Gastrocnemius medialis (tissue), 4 donors: ENCODE measurements around the gene SLC17A1. TPM values are rescaled to one million over a fixed set of nuclear protein-coding genes. Genes with fewer than 3 reads are reported as not detected.

Experiments
- ATAC-seq, 2 donors: fragments of 150-250 bp; one replicate each; pipeline ENCODE4 v1.9.1; 2016
- DNase-seq, 2 donors: peaks; one replicate each; pipeline ENCODE4 v3.0.0-alpha.2; 2019
- H3K27ac ChIP-seq, 4 donors: fragments of 200-600 bp; sonication (generic); 1 replicate in 1 of 4; 2 replicates in 3 of 4; pipeline ENCODE4 v1.5.1; 2016 to 2018; ENCODE audit warnings: mild to moderate bottlenecking in 2 of 4, moderate library complexity in 1 of 4
- H3K27me3 ChIP-seq, 3 donors: fragments of 200-600 bp; sonication (generic) in 2 of 3; 1 replicate in 1 of 3; 2 replicates in 2 of 3; pipeline versions ENCODE4 v1.5.1 to v1.6.0; 2016 to 2019; ENCODE audit warnings: mild to moderate bottlenecking in 1 of 3, moderate library complexity in 1 of 3
- H3K36me3 ChIP-seq, 2 donors: fragments of 200-600 bp; sonication (generic) in 1 of 2; one replicate each; pipeline ENCODE4 v1.5.1; 2017 to 2018
- H3K4me1 ChIP-seq, 2 donors: fragments of 200-600 bp; sonication (generic) in 1 of 2; one replicate each; pipeline ENCODE4 v1.5.1; 2016 to 2017; ENCODE audit warnings: mild to moderate bottlenecking in 2 of 2
- H3K4me3 ChIP-seq, 4 donors: fragments of 200-600 bp; sonication (generic) in 3 of 4; 1 replicate in 1 of 4; 2 replicates in 3 of 4; pipeline ENCODE4 v1.5.1; 2016 to 2019; ENCODE audit warnings: mild to moderate bottlenecking in 2 of 4
- H3K9me3 ChIP-seq, 3 donors: fragments of 200-600 bp; sonication (generic) in 2 of 3; 1 replicate in 1 of 3; 2 replicates in 2 of 3; pipeline ENCODE4 v1.5.1; 2016 to 2019
- POLR2A ChIP-seq, 2 donors: fragments of 450-650 bp; IDR thresholded peaks; one replicate each; pipeline ENCODE4 v1.6.1; 2017; ENCODE audit warnings: antibody characterized with exemption in 2 of 2, mild to moderate bottlenecking in 2 of 2, moderate library complexity in 2 of 2
- in situ Hi-C, 4 donors: fragments of 200-750 bp; cut with MboI; loops; one replicate each; pipeline versions ENCODE4 v1.15.0 to v1.8.0; 2017; ENCODE audit warnings: low sequenced_read_pairs in 4 of 4
- intact Hi-C: fragments of 100-400 bp; cut with DNase I; formaldehyde crosslinking; loops from one replicate; pipeline ENCODE4 v1.15.1; 2023; ENCODE audit warnings: low total_unique reads
- total RNA-seq, 4 donors: library from RNA; depleted of rRNA; stranded (reverse); fragments of >200 nt; gene quantifications; one replicate each; pipeline versions ENCODE4 v1.1.0 to v1.2.3, GENCODE V29; 2016
- TF ChIP-seq, protein P1 (sequence below), 5 experiments: fragments of 450-650 bp in 3 of 5; fragments of 200-600 bp in 2 of 5; sonication (generic) in 2 of 5; IDR thresholded peaks in 4 of 5; conservative IDR thresholded peaks in 1 of 5; 1 replicate in 4 of 5; 2 replicates in 1 of 5; pipeline ENCODE4 v1.5.1; 2016 to 2019; ENCODE audit warnings: antibody characterized with exemption in 5 of 5, mild to moderate bottlenecking in 3 of 5, moderate library complexity in 3 of 5

The SLC17A1 gene
- total RNA-seq, 4 donors from 2014 or later = not detected

DNA sequence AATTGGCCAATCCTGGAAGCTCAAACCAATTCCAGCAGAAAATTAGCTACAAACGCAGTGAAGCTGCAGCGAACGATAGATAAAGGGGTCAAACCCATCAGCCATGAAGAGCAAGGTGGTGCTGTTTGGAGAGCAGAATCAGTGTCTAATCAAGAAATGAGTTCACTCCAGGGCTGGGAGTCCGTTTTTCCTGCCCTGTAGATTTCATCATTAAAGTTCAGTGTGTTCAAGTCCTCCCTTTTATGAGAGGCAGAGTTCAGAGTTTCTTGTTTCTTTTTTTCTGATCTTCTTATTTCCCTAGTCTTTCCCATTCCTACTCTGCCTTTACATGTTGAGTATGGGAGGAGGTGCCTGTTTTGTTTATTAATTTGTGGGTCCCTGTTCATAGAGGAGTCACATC lies 30.4 kb downstream of the SLC17A1 start:
- no peaks in the 10 kb centered on the region for H3K27me3 ChIP-seq
- H3K36me3 ChIP-seq = no peaks in the 10 kb centered on the region
- intact Hi-C loops (no loop called here), in situ Hi-C loops (no loop called here)
- no peak for DNase-seq
- no peak overlapping the region for H3K27ac ChIP-seq
- H3K9me3 ChIP-seq = no peaks in the 10 kb centered on the region
- no peaks in the 10 kb centered on the region for H3K4me1 ChIP-seq
- H3K4me3 ChIP-seq = no peak overlapping the region
- no peak for ATAC-seq
- TF ChIP-seq POLR2A (IDR thresholded peaks at IDR 0.05) = no peak
- TF ChIP-seq, protein P1, sequence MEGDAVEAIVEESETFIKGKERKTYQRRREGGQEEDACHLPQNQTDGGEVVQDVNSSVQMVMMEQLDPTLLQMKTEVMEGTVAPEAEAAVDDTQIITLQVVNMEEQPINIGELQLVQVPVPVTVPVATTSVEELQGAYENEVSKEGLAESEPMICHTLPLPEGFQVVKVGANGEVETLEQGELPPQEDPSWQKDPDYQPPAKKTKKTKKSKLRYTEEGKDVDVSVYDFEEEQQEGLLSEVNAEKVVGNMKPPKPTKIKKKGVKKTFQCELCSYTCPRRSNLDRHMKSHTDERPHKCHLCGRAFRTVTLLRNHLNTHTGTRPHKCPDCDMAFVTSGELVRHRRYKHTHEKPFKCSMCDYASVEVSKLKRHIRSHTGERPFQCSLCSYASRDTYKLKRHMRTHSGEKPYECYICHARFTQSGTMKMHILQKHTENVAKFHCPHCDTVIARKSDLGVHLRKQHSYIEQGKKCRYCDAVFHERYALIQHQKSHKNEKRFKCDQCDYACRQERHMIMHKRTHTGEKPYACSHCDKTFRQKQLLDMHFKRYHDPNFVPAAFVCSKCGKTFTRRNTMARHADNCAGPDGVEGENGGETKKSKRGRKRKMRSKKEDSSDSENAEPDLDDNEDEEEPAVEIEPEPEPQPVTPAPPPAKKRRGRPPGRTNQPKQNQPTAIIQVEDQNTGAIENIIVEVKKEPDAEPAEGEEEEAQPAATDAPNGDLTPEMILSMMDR (IDR thresholded peaks at IDR 0.05 in 4 of 5, conservative IDR thresholded peaks at IDR 0.05 in 1 of 5) = no peak

DNA sequence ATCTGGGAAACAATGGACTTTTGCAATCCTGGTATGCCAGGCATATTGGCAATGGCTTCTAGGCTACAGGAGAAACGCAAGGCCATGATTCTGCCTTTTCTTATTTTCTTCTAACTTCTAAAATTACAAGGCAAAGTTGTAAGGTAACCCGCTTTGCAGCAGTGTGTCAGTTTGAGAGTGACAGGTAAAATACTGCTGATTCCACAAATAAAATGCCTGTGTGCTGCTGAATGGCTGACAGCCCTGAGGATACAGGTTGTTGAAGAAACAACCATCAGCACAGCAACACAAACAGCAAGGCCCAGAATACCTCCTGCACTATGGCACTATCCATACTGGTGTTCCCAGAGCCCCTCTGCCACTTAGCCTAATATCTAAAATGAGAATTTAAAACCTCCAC lies 37.1 kb downstream of the SLC17A1 start:
- no peak overlapping the region for H3K27ac ChIP-seq
- no peaks in the 10 kb centered on the region for H3K4me1 ChIP-seq
- TF ChIP-seq, protein P1 (IDR thresholded peaks at IDR 0.05 in 4 of 5, conservative IDR thresholded peaks at IDR 0.05 in 1 of 5) = no peak
- TF ChIP-seq POLR2A (IDR thresholded peaks at IDR 0.05) = no peak
- DNase-seq (no peak), ATAC-seq (no peak)
- intact Hi-C loops = no loop called here
- no peak overlapping the region for H3K4me3 ChIP-seq
- no peaks in the 10 kb centered on the region for H3K27me3 ChIP-seq
- in situ Hi-C loops = no loop called here
- H3K9me3 ChIP-seq = no peaks in the 10 kb centered on the region
- no peaks in the 10 kb centered on the region for H3K36me3 ChIP-seq

DNA sequence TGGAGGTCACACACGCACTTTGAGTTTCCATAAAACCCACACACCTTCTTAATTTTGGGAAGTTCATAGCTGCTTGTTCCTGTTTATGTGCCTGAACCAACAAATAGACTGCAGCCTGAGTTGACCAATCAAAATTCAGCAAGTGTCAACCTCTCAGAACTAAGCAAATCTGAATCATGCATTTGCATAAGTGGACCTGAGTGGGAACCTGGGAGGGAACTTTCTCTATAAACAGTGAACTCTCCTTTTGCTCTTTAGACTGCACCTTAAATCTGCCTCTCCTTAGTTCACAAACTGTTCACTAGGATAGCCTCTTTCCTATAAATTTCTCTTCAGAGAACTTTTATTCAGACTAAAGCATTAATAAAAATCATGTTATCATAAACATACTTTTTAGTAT lies 37.9 kb downstream of the SLC17A1 start:
- intact Hi-C loops (no loop called here), in situ Hi-C loops (no loop called here)
- Histone ChIP-seq H3K4me3 (no peak overlapping the region), H3K4me1 (no peaks in the 10 kb centered on the region), H3K27me3 (no peaks in the 10 kb centered on the region), H3K36me3 (no peaks in the 10 kb centered on the region), H3K27ac (no peak overlapping the region), H3K9me3 (no peaks in the 10 kb centered on the region)
- TF ChIP-seq, protein P1 (IDR thresholded peaks at IDR 0.05 in 4 of 5, conservative IDR thresholded peaks at IDR 0.05 in 1 of 5) = no peak
- no peak for TF ChIP-seq POLR2A (IDR thresholded peaks at IDR 0.05)
- no peak for DNase-seq
- ATAC-seq = no peak

DNA sequence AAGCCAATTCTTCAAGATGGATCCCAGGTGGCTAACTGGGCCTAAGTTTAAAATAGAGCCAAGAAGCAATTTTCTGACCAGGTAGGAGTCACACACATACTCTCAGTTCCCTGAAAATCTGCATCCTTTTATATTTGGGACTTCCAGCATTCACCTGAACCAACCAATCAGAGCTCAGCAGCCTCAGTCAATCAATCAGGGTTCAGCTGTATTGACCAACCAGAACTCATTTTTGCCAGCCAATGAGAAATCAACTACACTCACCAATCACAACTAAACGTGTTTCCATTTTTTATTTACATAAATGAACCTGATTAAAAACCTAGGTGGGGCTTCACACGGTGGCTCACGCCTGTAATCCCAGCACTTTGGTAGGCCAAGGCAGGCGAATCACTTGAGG lies 39.8 kb downstream of the SLC17A1 start:
- Histone ChIP-seq H3K27me3 (no peaks in the 10 kb centered on the region), H3K36me3 (no peaks in the 10 kb centered on the region), H3K27ac (no peak overlapping the region), H3K9me3 (no peaks in the 10 kb centered on the region), H3K4me3 (no peak overlapping the region), H3K4me1 (no peaks in the 10 kb centered on the region)
- DNase-seq (no peak), ATAC-seq (no peak)
- no peak for TF ChIP-seq POLR2A (IDR thresholded peaks at IDR 0.05)
- TF ChIP-seq, protein P1 (IDR thresholded peaks at IDR 0.05 in 4 of 5, conservative IDR thresholded peaks at IDR 0.05 in 1 of 5) = no peak
- in situ Hi-C loops (no loop called here), intact Hi-C loops (no loop called here)

DNA sequence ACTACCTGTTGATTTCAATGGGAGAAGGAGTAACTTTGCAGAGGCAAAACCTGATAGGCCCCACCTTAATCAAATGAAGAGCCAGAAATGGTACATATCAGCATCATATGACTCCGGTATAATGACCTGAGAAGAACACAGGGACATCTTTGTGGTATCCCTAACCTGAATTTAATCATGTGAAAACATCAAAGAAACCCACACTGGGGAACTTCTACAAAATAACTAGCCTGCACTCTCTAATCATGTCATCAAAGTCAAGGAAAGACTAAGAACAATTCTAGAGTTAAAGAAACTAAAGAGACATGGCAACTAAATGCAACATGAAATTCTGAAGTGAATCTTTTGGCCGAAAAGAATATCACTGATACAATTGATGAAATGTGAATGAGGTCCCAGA lies 42.4 kb downstream of the SLC17A1 start:
- intact Hi-C loops = no loop called here
- in situ Hi-C loops = no loop called here

More for the DNA sequence above, 42.4 kb downstream of the SLC17A1 start:
- no peaks in the 10 kb centered on the region for H3K27me3 ChIP-seq
- no peak for ATAC-seq
- H3K4me1 ChIP-seq = no peaks in the 10 kb centered on the region
- H3K9me3 ChIP-seq = no peaks in the 10 kb centered on the region
- no peak overlapping the region for H3K27ac ChIP-seq
- TF ChIP-seq POLR2A (IDR thresholded peaks at IDR 0.05) = no peak
- TF ChIP-seq, protein P1 (IDR thresholded peaks at IDR 0.05 in 4 of 5, conservative IDR thresholded peaks at IDR 0.05 in 1 of 5) = no peak
- no peak overlapping the region for H3K4me3 ChIP-seq
- DNase-seq = no peak
- H3K36me3 ChIP-seq = no peaks in the 10 kb centered on the region
